DND-41 (cell line): Measurements from ENCODE around the gene PDE6G.

ENCODE experiments used
- EZH2 ChIP-seq: IDR thresholded peaks from 3 replicates; pipeline ENCODE4 v1.6.1; 2012; ENCODE audit warnings: borderline replicate concordance, low read depth, mild to moderate bottlenecking, moderate library complexity, low read length, inconsistent platforms; ENCODE audit not compliant: severe bottlenecking
- TF ChIP-seq, protein P1 (sequence below): IDR thresholded peaks from 2 replicates; pipeline ENCODE4 v1.5.1; 2012; ENCODE audit warnings: borderline replicate concordance, low read length, moderate library complexity, mild to moderate bottlenecking; ENCODE audit not compliant: poor library complexity, severe bottlenecking; ENCODE audit errors: extremely low read depth

DNA sequence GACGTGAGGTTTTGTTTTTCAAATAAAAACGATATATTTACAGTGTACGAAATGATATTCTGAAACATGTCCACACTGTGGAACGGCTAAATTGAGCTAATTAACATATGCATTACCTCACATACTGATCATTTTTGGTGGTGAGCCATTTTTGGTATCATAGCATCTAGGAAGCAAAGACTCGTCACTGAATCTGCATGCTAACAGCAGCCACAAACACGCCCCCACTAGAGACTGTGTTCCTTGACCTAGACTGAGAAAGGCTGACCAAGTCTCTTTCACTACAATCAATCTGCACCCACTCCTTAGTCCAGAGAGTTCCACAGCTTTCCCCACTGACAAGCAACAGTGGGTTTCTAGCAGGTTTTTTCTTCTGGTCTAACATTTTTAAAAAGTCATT is 48.9 kb downstream of the PDE6G start:
- TF ChIP-seq, protein P1, sequence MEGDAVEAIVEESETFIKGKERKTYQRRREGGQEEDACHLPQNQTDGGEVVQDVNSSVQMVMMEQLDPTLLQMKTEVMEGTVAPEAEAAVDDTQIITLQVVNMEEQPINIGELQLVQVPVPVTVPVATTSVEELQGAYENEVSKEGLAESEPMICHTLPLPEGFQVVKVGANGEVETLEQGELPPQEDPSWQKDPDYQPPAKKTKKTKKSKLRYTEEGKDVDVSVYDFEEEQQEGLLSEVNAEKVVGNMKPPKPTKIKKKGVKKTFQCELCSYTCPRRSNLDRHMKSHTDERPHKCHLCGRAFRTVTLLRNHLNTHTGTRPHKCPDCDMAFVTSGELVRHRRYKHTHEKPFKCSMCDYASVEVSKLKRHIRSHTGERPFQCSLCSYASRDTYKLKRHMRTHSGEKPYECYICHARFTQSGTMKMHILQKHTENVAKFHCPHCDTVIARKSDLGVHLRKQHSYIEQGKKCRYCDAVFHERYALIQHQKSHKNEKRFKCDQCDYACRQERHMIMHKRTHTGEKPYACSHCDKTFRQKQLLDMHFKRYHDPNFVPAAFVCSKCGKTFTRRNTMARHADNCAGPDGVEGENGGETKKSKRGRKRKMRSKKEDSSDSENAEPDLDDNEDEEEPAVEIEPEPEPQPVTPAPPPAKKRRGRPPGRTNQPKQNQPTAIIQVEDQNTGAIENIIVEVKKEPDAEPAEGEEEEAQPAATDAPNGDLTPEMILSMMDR, result no peak
- no peak for TF ChIP-seq EZH2
